ENCODE data around the gene DNASE1L2. TPM values are rescaled to one million over a fixed set of nuclear protein-coding genes. Genes with fewer than 3 reads are reported as not detected.

Gene DNASE1L2
- total and polyA plus RNA-seq, 4 donors: 0.13 to 0.67 (median 0.28) TPM

DNA sequence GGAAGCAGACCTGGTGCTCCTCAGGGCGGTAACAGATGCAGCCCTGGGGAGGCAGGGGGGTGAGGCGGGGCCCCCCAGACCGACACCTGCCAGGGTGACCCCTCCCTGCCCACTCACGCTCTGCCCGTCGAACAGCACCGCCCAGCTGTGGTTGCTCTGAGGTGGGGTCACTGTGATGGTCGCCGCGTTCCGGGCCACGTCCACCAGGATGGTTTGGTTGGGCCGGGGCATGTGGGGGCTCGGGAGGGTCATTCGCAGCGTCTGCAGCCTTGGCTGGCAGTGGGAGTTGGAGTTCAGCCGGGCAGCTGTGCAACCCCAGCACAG lies 26.3 kb upstream of the DNASE1L2 start:
- H3K9ac ChIP-seq (ENCODE audit: low read depth in 1 of 2, low read length in 2 of 2): no peak overlapping the region
- peaks cover 9 to 37% (median 27%) of the 10 kb centered on the region in 4 donors for H3K4me1 ChIP-seq (ENCODE audit: control insufficient read depth in 4 of 4, insufficient read depth in 4 of 4, low read length in 3 of 4)
- no peaks in the 10 kb centered on the region for H3K9me3 ChIP-seq (ENCODE audit: control insufficient read depth in 4 of 4, low read length in 3 of 4)
- no peak for DNase-seq (ENCODE audit: low spot score)
- no peaks in the 10 kb centered on the region for H3K27me3 ChIP-seq (ENCODE audit: control insufficient read depth in 4 of 4, insufficient read depth in 4 of 4, low read length in 3 of 4)
- peaks cover 0 to 24% (median 6%) of the 10 kb centered on the region in 4 donors for H3K36me3 ChIP-seq (ENCODE audit: control insufficient read depth in 4 of 4, insufficient read depth in 3 of 4, low read depth in 1 of 4, low read length in 3 of 4)
- 96% methylated on average over 17 of the region's 17 CpGs for WGBS
- H3K27ac ChIP-seq (ENCODE audit: low read depth in 1 of 2, low read length in 2 of 2): no peak overlapping the region
- H3K4me3 ChIP-seq (ENCODE audit: low read depth in 1 of 3, low read length in 3 of 3): no peak overlapping the region
- TF ChIP-seq TAF1 (conservative IDR thresholded peaks at IDR 0.05): no peak

DNA sequence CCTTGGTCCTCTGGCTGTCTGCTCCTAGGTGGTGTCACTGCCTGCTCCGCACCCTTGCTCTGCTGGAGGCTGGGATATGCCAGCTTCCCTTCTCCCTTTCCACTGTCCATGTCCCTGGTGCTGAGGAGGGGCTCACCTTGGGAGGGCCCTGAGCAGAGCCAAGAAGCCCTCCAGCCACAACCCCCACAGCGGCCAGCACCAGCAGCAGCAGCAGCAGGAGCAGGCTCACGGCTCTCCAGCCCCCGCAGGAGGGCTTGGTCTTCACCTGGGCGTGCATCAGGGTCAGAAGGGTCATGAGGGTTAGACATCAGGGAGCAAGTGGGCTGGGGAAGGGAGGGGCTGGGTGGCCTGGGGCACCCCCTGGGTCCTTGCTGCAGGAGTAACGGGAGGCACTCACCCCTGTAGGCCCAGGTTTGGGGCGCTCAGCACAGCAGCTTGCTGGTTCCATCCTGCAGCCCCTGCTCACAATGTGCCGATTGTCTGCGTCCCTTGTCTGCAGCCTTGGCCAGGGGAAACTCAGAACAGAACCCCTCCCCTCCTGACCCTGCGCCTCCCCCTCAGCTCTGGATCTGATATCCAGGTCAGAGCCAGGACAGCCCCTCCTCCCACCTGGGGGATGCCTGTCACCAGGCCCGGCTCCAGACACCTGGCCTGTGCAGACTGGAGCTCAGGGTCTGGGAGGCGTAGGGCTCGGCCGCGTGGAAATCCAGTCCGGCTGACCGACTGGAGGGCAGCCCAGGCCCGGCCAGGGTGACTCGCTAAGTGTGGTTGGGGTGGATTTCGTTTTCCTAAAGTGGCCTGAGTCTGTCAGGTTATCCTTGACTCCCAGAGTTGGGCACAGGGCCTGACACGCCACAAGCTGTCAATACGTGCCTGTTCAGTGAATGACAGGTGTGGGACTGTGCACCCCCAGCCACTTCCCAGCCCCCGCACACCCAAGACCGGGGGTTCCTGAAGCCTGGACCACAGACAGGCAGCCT lies 25.6 kb upstream of the DNASE1L2 start, which contains the start of gene BRICD5:
Gene BRICD5, minus strand, starts transcription at position 478 of the 980 bp plus-strand sequence. Its CDS starts 30 bp downstream, at position 448.
- Histone ChIP-seq H3K36me3 (ENCODE audit: control insufficient read depth in 4 of 4, insufficient read depth in 3 of 4, low read depth in 1 of 4, low read length in 3 of 4) (peaks cover 0 to 24% (median 6%) of the 10 kb centered on the region in 4 donors), H3K27me3 (ENCODE audit: control insufficient read depth in 4 of 4, insufficient read depth in 4 of 4, low read length in 3 of 4) (no peaks in the 10 kb centered on the region), H3K4me3 (ENCODE audit: low read depth in 1 of 3, low read length in 3 of 3) (no peak within 1 kb of the TSS), H3K4me1 (ENCODE audit: control insufficient read depth in 4 of 4, insufficient read depth in 4 of 4, low read length in 3 of 4) (peaks cover 9 to 37% (median 26%) of the 10 kb centered on the region in 4 donors), H3K9me3 (ENCODE audit: control insufficient read depth in 4 of 4, low read length in 3 of 4) (no peaks in the 10 kb centered on the region), H3K27ac (ENCODE audit: low read depth in 1 of 2, low read length in 2 of 2) (no peak within 1 kb of the TSS), H3K9ac (ENCODE audit: low read depth in 1 of 2, low read length in 2 of 2) (no peak within 1 kb of the TSS)
- WGBS: 83% methylated on average over 24 of the region's 24 CpGs
- DNase-seq (ENCODE audit: low spot score): no peak
- no peak for TF ChIP-seq EGR1 (IDR thresholded peaks at IDR 0.05; ENCODE audit: low read depth in 2 of 2)
- no peak for TF ChIP-seq HNF4A (conservative IDR thresholded peaks at IDR 0.05)
- TF ChIP-seq SP1 (IDR thresholded peaks at IDR 0.05): no peak

DNA sequence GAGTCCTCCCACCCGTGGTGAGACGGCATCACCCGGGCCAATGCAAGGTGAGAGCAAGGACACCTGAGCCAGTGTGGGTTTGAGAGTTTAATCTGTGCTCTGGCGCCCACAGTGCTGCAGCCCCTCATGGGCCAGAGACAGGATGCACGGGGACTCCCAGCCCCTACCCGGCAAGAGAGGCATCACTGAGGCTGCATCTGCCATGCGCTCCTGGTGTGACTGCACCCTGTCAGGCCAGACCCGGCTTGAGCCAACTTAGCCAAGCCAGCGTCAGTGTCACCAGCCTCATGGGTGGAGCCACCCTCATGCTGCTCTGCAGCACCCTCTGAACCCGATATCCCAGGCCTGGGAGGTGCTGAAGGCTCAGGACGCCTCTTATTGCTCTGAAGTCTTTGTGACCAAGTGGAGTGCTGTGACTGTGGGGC lies 24.3 kb upstream of the DNASE1L2 start:
- WGBS: 90% methylated on average over 11 of the region's 11 CpGs
- no peak overlapping the region for H3K9ac ChIP-seq (ENCODE audit: low read depth in 1 of 2, low read length in 2 of 2)
- DNase-seq (ENCODE audit: low spot score): no peak
- no peaks in the 10 kb centered on the region for H3K9me3 ChIP-seq (ENCODE audit: control insufficient read depth in 4 of 4, low read length in 3 of 4)
- no peaks in the 10 kb centered on the region for H3K27me3 ChIP-seq (ENCODE audit: control insufficient read depth in 4 of 4, insufficient read depth in 4 of 4, low read length in 3 of 4)
- no peak overlapping the region for H3K4me3 ChIP-seq (ENCODE audit: low read depth in 1 of 3, low read length in 3 of 3)
- peaks cover 5 to 25% (median 19%) of the 10 kb centered on the region in 4 donors for H3K4me1 ChIP-seq (ENCODE audit: control insufficient read depth in 4 of 4, insufficient read depth in 4 of 4, low read length in 3 of 4)
- no peak overlapping the region for H3K27ac ChIP-seq (ENCODE audit: low read depth in 1 of 2, low read length in 2 of 2)
- peaks cover 0 to 24% (median 6%) of the 10 kb centered on the region in 4 donors for H3K36me3 ChIP-seq (ENCODE audit: control insufficient read depth in 4 of 4, insufficient read depth in 3 of 4, low read depth in 1 of 4, low read length in 3 of 4)
- no peak for TF ChIP-seq HNF4G (IDR thresholded peaks at IDR 0.05)
- no peak for TF ChIP-seq EGR1 (IDR thresholded peaks at IDR 0.05; ENCODE audit: low read depth in 2 of 2)
- TF ChIP-seq, protein P1, sequence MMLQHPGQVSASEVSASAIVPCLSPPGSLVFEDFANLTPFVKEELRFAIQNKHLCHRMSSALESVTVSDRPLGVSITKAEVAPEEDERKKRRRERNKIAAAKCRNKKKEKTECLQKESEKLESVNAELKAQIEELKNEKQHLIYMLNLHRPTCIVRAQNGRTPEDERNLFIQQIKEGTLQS (IDR thresholded peaks at IDR 0.05): no peak
- no peak for TF ChIP-seq YY1 (IDR thresholded peaks at IDR 0.05)
- TF ChIP-seq, protein P2, sequence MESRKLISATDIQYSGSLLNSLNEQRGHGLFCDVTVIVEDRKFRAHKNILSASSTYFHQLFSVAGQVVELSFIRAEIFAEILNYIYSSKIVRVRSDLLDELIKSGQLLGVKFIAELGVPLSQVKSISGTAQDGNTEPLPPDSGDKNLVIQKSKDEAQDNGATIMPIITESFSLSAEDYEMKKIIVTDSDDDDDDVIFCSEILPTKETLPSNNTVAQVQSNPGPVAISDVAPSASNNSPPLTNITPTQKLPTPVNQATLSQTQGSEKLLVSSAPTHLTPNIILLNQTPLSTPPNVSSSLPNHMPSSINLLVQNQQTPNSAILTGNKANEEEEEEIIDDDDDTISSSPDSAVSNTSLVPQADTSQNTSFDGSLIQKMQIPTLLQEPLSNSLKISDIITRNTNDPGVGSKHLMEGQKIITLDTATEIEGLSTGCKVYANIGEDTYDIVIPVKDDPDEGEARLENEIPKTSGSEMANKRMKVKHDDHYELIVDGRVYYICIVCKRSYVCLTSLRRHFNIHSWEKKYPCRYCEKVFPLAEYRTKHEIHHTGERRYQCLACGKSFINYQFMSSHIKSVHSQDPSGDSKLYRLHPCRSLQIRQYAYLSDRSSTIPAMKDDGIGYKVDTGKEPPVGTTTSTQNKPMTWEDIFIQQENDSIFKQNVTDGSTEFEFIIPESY (IDR thresholded peaks at IDR 0.05): no peak
- no peak for TF ChIP-seq SP1 (IDR thresholded peaks at IDR 0.05)
- TF ChIP-seq NR2F2 (IDR thresholded peaks at IDR 0.05): no peak
- TF ChIP-seq RXRA (IDR thresholded peaks at IDR 0.05): no peak
- TF ChIP-seq RAD21 (IDR thresholded peaks at IDR 0.05): no peak
- TF ChIP-seq GABPA (IDR thresholded peaks at IDR 0.05 in 1 of 2, conservative IDR thresholded peaks at IDR 0.05 in 1 of 2): no peak
- TF ChIP-seq JUND (IDR thresholded peaks at IDR 0.05): no peak
- TF ChIP-seq HNF4A (conservative IDR thresholded peaks at IDR 0.05): no peak
- no peak for TF ChIP-seq TAF1 (conservative IDR thresholded peaks at IDR 0.05)
- TF ChIP-seq FOXA1 (IDR thresholded peaks at IDR 0.05): no peak
- TF ChIP-seq, protein P3, sequence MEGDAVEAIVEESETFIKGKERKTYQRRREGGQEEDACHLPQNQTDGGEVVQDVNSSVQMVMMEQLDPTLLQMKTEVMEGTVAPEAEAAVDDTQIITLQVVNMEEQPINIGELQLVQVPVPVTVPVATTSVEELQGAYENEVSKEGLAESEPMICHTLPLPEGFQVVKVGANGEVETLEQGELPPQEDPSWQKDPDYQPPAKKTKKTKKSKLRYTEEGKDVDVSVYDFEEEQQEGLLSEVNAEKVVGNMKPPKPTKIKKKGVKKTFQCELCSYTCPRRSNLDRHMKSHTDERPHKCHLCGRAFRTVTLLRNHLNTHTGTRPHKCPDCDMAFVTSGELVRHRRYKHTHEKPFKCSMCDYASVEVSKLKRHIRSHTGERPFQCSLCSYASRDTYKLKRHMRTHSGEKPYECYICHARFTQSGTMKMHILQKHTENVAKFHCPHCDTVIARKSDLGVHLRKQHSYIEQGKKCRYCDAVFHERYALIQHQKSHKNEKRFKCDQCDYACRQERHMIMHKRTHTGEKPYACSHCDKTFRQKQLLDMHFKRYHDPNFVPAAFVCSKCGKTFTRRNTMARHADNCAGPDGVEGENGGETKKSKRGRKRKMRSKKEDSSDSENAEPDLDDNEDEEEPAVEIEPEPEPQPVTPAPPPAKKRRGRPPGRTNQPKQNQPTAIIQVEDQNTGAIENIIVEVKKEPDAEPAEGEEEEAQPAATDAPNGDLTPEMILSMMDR (IDR thresholded peaks at IDR 0.05; ENCODE audit: low read depth, low read length, missing input control): no peak
- TF ChIP-seq, protein P4, sequence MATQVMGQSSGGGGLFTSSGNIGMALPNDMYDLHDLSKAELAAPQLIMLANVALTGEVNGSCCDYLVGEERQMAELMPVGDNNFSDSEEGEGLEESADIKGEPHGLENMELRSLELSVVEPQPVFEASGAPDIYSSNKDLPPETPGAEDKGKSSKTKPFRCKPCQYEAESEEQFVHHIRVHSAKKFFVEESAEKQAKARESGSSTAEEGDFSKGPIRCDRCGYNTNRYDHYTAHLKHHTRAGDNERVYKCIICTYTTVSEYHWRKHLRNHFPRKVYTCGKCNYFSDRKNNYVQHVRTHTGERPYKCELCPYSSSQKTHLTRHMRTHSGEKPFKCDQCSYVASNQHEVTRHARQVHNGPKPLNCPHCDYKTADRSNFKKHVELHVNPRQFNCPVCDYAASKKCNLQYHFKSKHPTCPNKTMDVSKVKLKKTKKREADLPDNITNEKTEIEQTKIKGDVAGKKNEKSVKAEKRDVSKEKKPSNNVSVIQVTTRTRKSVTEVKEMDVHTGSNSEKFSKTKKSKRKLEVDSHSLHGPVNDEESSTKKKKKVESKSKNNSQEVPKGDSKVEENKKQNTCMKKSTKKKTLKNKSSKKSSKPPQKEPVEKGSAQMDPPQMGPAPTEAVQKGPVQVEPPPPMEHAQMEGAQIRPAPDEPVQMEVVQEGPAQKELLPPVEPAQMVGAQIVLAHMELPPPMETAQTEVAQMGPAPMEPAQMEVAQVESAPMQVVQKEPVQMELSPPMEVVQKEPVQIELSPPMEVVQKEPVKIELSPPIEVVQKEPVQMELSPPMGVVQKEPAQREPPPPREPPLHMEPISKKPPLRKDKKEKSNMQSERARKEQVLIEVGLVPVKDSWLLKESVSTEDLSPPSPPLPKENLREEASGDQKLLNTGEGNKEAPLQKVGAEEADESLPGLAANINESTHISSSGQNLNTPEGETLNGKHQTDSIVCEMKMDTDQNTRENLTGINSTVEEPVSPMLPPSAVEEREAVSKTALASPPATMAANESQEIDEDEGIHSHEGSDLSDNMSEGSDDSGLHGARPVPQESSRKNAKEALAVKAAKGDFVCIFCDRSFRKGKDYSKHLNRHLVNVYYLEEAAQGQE (IDR thresholded peaks at IDR 0.05): no peak
- TF ChIP-seq FOXA2 (IDR thresholded peaks at IDR 0.05): no peak
- TF ChIP-seq, protein P5, sequence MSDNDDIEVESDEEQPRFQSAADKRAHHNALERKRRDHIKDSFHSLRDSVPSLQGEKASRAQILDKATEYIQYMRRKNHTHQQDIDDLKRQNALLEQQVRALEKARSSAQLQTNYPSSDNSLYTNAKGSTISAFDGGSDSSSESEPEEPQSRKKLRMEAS (IDR thresholded peaks at IDR 0.05): no peak

All from liver (tissue), 9 donors.